ES-I3 (cell line): ENCODE data around the gene PCBP3.
"Not testable (repeated sequence)": the region's sequence is repeated elsewhere in the genome, so short reads cannot be mapped to it uniquely, and the experiment has no call there.

Experiments
- H3K36me3 ChIP-seq: 2 replicates; pipeline ENCODE4 v1.6.1; 2013; ENCODE audit warnings: mild to moderate bottlenecking, low read length, control low read depth, moderate library complexity; ENCODE audit not compliant: insufficient read depth
- H3K4me1 ChIP-seq: 2 replicates; pipeline ENCODE4 v1.6.1; 2013; ENCODE audit warnings: mild to moderate bottlenecking, control low read depth, low read length; ENCODE audit not compliant: insufficient read depth
- H3K9ac ChIP-seq: 2 replicates; pipeline ENCODE4 v1.6.1; 2013; ENCODE audit warnings: low read depth, mild to moderate bottlenecking, low read length, moderate library complexity
- H3K9me3 ChIP-seq: 2 replicates; pipeline ENCODE4 v1.6.1; 2013; ENCODE audit warnings: mild to moderate bottlenecking, low read length, moderate library complexity; ENCODE audit not compliant: control insufficient read depth, insufficient read depth

The PCBP3 gene

GRCh38 chr21:45973475-45974072, 330.0 kb downstream of the PCBP3 start:
- H3K9ac ChIP-seq, result peak overlapping the region; percentile 76
- peaks cover 15% of the 10 kb centered on the region; the same call in 1 of the 2 replicates for H3K4me1 ChIP-seq
- H3K9me3 ChIP-seq, result no peaks in the 10 kb centered on the region

GRCh38 chr21:45974073-45975019, 330.8 kb downstream of the PCBP3 start:
- Histone ChIP-seq H3K36me3 (no peaks in the 10 kb centered on the region), H3K9me3 (no peaks in the 10 kb centered on the region), H3K4me1 (peaks cover 17% of the 10 kb centered on the region; the same call in 1 of the 2 replicates), H3K9ac (peak overlapping the region; percentile 76)

More at GRCh38 chr21:45973475-45974072, 330.0 kb downstream of the PCBP3 start:
- H3K36me3 ChIP-seq, result no peaks in the 10 kb centered on the region

GRCh38 chr21:45975020-45975666, 331.6 kb downstream of the PCBP3 start:
- no peaks in the 10 kb centered on the region for H3K36me3 ChIP-seq
- H3K9me3 ChIP-seq, result no peaks in the 10 kb centered on the region
- H3K4me1 ChIP-seq, result peaks cover 15% of the 10 kb centered on the region; the same call in 1 of the 2 replicates
- peak overlapping the region; percentile 76 for H3K9ac ChIP-seq

GRCh38 chr21:45975667-45976409, 332.3 kb downstream of the PCBP3 start:
- not testable (repeated sequence) for H3K36me3 ChIP-seq, H3K9me3 ChIP-seq
- H3K9ac ChIP-seq, result peak overlapping the region; percentile 76; the same call in 1 of the 2 replicates
- peaks cover 15% of the 10 kb centered on the region; the same call in 1 of the 2 replicates for H3K4me1 ChIP-seq

GRCh38 chr21:45976701-45977311, 333.3 kb downstream of the PCBP3 start:
- Histone ChIP-seq H3K9ac (peak overlapping the region; percentile 29; the same call in 1 of the 2 replicates), H3K36me3 (no peaks in the 10 kb centered on the region), H3K4me1 (peaks cover 15% of the 10 kb centered on the region; the same call in 1 of the 2 replicates), H3K9me3 (no peaks in the 10 kb centered on the region)

- H3K9ac ChIP-seq, result peak overlapping the region; percentile 38; the same call in 1 of the 2 replicates
- H3K4me1 ChIP-seq, result peaks cover 11% of the 10 kb centered on the region; the same call in 1 of the 2 replicates
- H3K36me3 ChIP-seq, result no peaks in the 10 kb centered on the region
- no peaks in the 10 kb centered on the region for H3K9me3 ChIP-seq
These were observed 333.9 kb downstream of the PCBP3 start for GRCh38 chr21:45977396-45977795.

- Histone ChIP-seq H3K4me1 (peaks cover 11% of the 10 kb centered on the region; the same call in 1 of the 2 replicates), H3K9ac (no peak overlapping the region), H3K36me3 (no peaks in the 10 kb centered on the region), H3K9me3 (no peaks in the 10 kb centered on the region)
These were observed 335.7 kb downstream of the PCBP3 start for GRCh38 chr21:45979141-45979631.

- peaks cover 8% of the 10 kb centered on the region; the same call in 1 of the 2 replicates for H3K4me1 ChIP-seq
- no peaks in the 10 kb centered on the region; the same call in 1 of the 2 replicates for H3K36me3 ChIP-seq
- no peaks in the 10 kb centered on the region for H3K9me3 ChIP-seq
- no peak overlapping the region for H3K9ac ChIP-seq
These were observed 336.1 kb downstream of the PCBP3 start for GRCh38 chr21:45979651-45980050.

GRCh38 chr21:45980271-45980670, 336.7 kb downstream of the PCBP3 start:
- Histone ChIP-seq H3K36me3 (no peaks in the 10 kb centered on the region; the same call in 1 of the 2 replicates), H3K9ac (no peak overlapping the region), H3K4me1 (peaks cover 6% of the 10 kb centered on the region; the same call in 1 of the 2 replicates), H3K9me3 (no peaks in the 10 kb centered on the region)

- Histone ChIP-seq H3K9ac (peak overlapping the region; percentile 31; the same call in 1 of the 2 replicates), H3K36me3 (no peaks in the 10 kb centered on the region; the same call in 1 of the 2 replicates), H3K4me1 (peaks cover 6% of the 10 kb centered on the region; the same call in 1 of the 2 replicates), H3K9me3 (no peaks in the 10 kb centered on the region)
These were observed 337.2 kb downstream of the PCBP3 start for GRCh38 chr21:45980697-45981096.

- Histone ChIP-seq H3K9ac (peak within 1 kb of the TSS; percentile 81), H3K36me3 (no peaks in the 10 kb centered on the region; the same call in 1 of the 2 replicates), H3K9me3 (no peaks in the 10 kb centered on the region), H3K4me1 (peaks cover 6% of the 10 kb centered on the region; the same call in 1 of the 2 replicates)
These were observed 337.9 kb downstream of the PCBP3 start, which contains the start of gene COL6A1 for GRCh38 chr21:45981151-45982091. Gene COL6A1 (plus strand): TSS chr21:45981770. CDS start chr21:45981851, 81 bp downstream.

GRCh38 chr21:45982092-45982757, 338.7 kb downstream of the PCBP3 start:
- Histone ChIP-seq H3K36me3 (no peaks in the 10 kb centered on the region; the same call in 1 of the 2 replicates), H3K9me3 (no peaks in the 10 kb centered on the region), H3K4me1 (peaks cover 6% of the 10 kb centered on the region; the same call in 1 of the 2 replicates), H3K9ac (peak overlapping the region; percentile 81)
